Kasumi-1 (cell line): Measurements from ENCODE around the gene MPZL2.
"Not testable (repeated sequence)": the region's sequence is repeated elsewhere in the genome, so short reads cannot be mapped to it uniquely, and the experiment has no call there.

Experiments
- DNase-seq, 2 experiments: peaks; one replicate each; lab custom pipeline; 2025; lab: John Stamatoyannopoulos, UW

MPZL2 gene

GRCh38 chr11:118263695-118264568 is at the start of gene MPZL2:
Gene MPZL2 (minus strand): TSS chr11:118264297. CDS start chr11:118264153, 144 bp downstream.
- DNase-seq: peak in 1 of 2 experiments; percentile 2

DNA sequence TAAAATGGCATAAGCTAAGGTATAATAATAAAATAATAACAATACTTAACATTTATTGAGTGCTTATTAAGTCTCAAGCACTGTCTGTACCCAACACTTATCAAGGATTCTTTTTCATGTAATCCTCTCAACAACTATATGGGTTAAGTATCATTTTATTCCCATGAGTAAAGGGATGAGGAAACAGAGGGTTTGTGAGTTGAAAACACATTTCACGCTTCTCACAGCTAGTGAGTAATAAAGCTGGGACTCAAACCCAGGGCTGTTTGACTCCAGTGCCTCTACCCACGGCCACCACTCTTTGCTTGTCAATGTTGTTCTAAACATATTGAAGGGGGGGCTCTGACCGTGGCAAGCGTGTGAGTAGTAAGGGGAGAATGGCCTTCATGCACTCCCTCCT is 49.1 kb upstream of the MPZL2 start:
- no peak for DNase-seq

GRCh38 chr11:118312328-118312727 is 48.2 kb upstream of the MPZL2 start:
- no peak for DNase-seq

DNA sequence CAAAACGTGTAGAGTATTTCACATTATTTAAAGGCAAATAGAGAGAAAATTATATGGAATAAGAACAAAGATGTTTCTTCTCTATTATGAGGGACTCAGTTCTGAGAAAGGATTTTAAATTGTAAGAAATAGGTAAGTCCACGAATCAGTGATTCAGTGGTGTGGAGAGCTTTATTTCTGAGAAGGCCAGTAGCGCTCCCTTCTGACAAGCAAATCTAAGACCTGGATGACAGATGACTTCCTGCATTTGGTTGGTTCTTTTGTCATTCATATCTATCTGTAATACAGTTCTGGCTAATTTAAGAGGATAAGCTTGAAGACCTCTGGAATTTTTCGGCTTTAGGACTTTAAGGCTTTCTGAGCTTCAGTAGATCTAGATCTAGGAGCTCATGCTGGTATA is 47.4 kb upstream of the MPZL2 start:
- DNase-seq: no peak

DNA sequence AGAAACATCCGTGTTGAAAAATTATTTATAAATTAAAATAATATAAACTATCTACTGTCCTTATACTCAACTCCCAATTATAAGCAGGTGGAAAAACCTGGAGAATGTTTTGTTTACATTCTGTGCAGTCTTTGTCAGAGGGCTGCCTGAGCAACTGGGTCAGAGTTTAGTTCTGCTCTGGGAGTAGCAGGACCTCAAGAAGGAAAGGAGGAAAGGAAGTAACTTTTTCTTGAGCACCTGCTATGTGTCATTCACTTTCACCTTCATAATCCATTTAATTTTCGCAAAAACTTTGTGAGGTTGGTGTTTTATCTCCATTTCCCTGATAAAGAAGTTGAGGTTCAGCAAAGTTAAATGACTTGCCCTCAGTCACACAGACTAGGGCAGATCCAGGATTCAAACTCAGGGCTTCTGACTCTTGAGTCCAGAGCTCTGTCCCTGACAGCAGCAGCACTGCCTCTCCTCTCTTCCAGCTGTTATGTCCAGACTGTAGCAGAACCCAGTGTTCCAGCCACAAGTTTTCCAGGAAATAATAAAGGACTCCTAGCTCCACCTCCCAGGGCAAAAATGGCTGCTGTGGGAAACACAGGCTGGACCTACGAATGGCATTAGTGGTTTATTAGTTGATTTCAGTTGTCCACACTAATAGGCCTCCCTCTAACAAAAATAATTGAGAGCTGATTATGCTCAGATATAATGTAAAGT is 46.8 kb upstream of the MPZL2 start:
- no peak for DNase-seq

DNA sequence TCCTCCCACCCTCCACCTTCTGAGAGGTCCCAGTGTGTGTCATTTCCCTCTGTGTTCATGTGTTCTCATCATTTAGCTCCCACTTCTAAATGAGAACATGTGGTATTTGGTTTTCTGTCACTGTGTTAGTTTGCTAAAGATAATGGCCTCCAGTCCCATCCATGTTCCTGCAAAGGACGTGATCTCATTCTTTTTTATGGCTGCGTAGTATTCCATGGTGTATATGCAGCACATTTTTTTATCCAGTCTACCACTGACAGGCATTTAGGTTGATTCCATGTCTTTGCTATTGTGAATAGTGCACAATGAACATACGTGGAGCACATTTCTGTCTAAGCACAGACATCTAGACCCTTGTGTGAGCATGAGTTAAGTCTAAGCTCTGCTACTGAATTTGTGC is 46.2 kb upstream of the MPZL2 start:
- no peak for DNase-seq

DNA sequence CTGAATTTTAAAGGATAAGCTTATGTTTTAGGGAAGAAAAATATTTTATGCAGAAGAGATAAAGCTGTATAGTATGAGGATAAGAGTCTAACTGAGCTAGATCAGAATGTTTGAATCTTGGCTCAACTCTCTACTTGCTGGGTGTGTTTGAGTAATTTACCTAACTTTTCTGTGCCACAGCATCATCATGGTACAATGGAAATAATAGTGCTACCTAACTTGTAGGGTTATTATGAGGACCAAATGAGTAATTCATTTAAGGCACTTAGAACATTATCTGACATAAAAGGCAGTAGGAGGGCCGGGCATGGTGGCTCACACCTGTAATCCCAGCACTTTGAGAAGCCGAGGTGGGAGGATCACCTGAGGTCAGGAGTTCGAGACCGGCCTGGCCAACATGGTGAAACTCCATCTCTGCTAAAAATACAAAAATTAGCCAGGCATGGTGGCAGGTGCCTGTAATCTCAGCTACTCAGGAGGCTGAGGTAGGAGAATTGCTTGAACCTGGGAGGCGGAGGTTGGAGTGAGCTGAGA is 45.0 kb upstream of the MPZL2 start:
- not testable (repeated sequence) for DNase-seq

DNA sequence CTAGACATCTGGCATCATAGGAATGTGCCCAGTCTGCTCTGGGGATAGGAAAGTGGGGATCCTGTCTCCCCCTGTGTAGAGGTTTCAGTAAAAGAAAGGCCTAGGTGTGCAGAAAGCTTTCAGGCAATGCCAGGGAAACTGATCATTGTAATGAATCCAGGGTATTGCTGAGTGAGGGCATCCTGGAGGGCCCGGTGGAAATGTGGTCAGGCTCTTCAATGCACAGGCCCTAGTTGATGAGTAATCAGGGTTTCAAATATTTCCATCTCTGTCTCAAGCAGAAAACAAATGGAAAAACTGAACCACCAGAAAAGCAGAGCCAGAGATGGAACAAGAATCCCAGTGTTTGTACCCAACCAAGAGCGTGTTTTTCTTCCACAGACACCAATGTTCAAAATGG is 42.5 kb upstream of the MPZL2 start:
- DNase-seq: no peak

DNA sequence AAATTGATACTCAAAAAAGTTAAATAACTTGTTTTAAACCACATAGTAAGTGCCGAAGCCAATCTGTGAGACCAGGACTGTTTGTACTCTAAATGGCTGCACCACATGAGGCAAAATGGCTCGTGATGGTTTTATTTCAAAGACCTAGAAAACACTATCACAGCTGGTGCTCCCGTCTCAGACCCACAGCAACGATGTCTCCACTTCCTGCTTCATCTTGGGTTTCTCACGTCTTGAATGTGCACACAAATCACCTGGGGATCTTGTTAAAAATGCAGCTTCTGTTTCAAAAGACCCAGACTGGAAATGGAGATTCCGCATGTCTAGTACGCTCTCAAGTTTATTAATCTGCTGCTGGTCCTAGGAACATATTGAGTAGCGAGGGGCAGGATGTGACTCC is 41.6 kb upstream of the MPZL2 start:
- DNase-seq: no peak

DNA sequence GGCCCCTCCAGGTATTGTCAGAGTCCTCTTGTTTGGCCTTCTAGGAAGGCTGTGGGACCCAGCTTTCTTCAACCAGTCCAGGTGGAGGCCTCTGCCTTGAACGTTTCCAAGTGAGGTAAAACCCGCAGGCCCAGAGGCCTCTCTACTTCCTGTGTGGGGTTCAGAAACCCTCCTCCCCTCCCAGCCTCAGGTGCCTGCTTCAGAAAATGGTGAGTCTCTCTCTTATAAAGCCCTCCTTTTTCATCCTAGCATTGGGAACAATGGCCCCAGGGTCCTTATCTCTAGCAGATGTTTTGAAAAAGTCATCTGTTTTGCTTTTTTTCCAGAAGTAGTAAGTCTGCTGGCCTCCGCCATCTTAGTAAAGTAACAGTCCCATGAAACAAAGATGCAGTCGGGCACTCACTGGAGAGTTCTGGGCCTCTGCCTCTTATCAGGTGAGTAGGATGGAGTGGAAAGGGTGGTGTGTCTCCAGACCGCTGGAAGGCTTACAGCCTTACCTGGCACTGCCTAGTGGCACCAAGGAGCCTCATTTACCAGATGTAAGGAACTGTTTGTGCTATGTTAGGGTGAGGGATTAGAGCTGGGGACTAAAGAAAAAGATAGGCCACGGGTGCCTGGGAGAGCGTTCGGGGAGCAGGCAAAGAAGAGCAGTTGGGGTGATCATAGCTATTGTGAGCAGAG is 40.6 kb upstream of the MPZL2 start, which contains the start of gene CD3E:
TSS of gene CD3E (plus strand) at position 163 of the 681 bp plus-strand sequence. CDS start at position 386, 223 bp downstream.
- no peak for DNase-seq

GRCh38 chr11:118304227-118304567 is 40.1 kb upstream of the MPZL2 start:
- DNase-seq: peak; percentile 60 to 79

GRCh38 chr11:118301600-118302195 is 37.6 kb upstream of the MPZL2 start:
- DNase-seq: no peak

- DNase-seq: peak; percentile 47 to 61
Measured at GRCh38 chr11:118295815-118296454, 31.8 kb upstream of the MPZL2 start.

- no peak for DNase-seq
Measured at GRCh38 chr11:118295199-118295598, 31.1 kb upstream of the MPZL2 start.

DNA sequence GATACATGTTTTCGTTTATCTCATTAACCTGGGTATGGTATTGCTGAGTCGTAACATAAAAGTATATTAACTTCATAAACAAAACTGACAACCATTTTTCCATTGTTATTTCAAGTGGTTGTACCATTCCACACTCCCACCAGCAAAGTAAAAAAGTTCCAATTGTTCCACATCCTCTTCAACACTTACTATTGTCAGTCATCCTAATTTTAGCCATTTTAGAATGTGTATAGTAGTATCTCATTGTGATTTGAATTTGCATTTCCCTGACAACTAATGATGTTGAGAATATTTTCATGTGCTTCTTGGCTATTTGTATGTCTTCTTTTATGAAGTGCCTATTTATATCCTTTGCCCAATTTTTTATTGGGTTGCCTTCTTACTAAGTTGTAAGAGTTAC is 30.0 kb upstream of the MPZL2 start:
- no peak for DNase-seq

- no peak for DNase-seq
Measured at GRCh38 chr11:118291477-118292135, 27.5 kb upstream of the MPZL2 start.

GRCh38 chr11:118290923-118291322 is 26.8 kb upstream of the MPZL2 start:
- DNase-seq: peak in 1 of 2 experiments; percentile 13

GRCh38 chr11:118289401-118289800 is 25.3 kb upstream of the MPZL2 start:
- DNase-seq: no peak

DNA sequence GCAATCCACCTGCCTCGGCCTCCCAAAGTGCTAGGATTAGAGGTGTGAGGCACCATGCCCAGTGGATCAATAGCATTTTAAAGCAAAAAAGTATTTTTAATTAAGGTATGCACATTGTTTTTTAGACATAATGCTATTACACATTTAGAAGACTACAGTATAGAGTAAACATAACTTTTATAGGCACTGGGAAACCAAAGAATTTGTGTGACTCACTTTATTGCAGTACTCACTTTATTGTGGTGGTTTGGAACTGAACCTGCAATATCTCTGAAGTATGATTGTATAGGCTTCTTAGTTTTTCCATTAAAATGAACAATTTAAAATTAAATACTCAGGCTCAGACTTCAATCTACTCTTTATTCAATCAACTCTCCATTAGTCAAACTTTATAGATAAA is 22.9 kb upstream of the MPZL2 start:
- DNase-seq: no peak

- DNase-seq: no peak
Measured at GRCh38 chr11:118286545-118286944, 22.4 kb upstream of the MPZL2 start.
